Measurements from ENCODE around the gene MAP3K5. TPM values are rescaled to one million over a fixed set of nuclear protein-coding genes. Genes with fewer than 3 reads are reported as not detected.
"Not testable (repeated sequence)": the region's sequence is repeated elsewhere in the genome, so short reads cannot be mapped to it uniquely, and the experiment has no call there.

MAP3K5 gene
- total RNA-seq, 1 experiment from 2014 or later = 2.0 TPM

GRCh38 chr6:136721467-136721866 is 70.8 kb downstream of the MAP3K5 start:
- DNase-seq (ENCODE audit: low spot score) = no peak

DNA sequence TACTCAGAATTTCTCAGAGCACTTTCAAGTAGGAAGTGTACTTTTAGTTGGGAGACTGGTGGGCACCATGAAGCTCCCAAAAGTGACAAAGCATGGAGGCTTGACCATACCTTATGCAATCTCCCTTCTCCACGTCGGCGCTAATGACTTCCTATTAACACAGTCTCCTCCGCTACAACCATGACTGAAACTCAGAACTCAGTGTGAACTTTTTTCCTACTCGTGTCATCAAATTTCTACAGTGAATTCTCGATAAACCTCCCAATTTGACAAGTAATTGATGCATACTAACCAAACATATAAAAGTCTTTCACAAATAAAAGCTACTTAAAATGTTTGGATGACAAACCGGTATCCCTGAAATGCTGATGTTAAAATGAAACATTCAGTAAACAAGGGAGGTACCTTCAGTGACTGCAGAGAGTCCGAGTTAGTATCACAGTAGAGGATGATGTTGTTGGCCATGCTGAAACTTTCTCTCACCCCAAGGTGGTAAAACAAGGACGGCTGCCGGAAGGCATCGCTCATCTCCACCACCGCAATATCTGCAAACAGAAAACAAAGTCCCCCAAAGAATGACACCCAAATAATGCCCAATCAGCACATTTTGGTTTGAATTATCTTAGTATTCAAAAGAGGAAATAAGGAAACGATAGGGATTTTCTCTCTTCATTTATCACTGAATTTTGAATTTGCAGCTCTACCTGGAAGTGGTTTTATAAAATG is 72.1 kb downstream of the MAP3K5 start:
- no peak for DNase-seq (ENCODE audit: low spot score)

DNA sequence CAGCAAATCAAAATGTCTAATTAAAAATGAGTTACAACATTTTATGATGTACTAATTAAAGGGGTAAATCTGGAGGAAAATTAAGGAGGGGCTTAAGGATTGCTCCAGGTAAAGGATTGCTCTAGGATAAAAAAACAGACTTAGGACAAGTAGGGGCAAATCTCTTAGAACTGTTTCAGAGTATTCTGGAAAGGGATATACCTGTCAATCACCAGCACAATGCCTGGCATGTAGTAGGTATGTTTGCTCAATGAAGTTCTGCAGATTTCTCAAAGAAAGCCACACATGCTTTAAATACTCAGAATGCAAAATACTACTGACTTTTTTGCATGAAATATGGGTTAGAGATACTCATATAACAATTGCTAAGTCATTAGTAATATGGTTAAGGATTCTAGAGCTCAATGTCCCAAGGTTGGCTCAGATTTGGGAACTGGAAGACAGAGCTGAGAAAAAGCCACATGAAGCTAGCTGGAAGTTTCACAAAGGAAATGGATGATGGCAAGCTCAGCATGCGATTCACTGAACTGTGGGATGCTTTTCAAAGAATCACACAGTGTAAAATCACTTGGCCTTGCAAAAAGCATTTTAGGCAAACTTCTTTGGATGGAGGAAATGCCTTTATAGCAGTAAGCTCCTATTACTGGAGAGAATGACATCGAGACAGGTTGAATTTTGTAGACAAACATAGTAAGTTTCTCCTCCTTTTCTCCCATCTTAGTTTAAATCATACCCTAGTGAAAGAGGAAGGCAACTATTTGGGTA is 72.8 kb downstream of the MAP3K5 start:
- no peak for DNase-seq (ENCODE audit: low spot score)

DNA sequence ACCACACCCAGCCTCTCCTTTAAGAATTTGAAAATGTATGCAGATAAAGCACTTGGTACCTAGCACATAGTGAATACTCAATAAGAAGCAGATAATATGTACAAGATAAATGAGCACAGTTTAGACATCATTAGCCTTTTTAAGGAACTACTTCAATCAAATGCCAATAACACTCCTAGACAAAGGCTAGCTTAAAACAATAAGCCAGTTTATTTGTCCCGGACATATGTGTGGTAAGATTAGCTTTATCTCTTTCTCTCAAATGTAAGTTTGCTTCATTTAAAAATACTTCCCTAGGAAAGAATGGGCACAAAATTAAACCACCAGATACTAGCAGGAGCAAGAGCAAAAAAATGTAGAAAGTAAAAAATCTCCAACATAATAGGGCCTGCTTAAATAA is 73.8 kb downstream of the MAP3K5 start:
- DNase-seq (ENCODE audit: low spot score) = no peak

DNA sequence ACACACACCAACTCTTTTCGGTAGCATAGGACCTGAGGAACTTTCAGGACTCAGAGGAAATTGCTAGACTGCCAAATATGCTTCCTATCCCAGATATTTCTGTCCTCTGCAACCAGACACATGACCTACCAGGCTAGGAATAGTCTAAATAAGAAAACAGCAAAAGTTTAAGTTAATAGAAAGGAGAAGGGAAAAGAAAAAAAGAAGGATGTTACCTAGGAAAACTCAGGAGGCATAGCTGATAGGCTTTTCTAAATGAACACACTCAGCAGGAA is 74.6 kb downstream of the MAP3K5 start:
- no peak for DNase-seq (ENCODE audit: low spot score)

DNA sequence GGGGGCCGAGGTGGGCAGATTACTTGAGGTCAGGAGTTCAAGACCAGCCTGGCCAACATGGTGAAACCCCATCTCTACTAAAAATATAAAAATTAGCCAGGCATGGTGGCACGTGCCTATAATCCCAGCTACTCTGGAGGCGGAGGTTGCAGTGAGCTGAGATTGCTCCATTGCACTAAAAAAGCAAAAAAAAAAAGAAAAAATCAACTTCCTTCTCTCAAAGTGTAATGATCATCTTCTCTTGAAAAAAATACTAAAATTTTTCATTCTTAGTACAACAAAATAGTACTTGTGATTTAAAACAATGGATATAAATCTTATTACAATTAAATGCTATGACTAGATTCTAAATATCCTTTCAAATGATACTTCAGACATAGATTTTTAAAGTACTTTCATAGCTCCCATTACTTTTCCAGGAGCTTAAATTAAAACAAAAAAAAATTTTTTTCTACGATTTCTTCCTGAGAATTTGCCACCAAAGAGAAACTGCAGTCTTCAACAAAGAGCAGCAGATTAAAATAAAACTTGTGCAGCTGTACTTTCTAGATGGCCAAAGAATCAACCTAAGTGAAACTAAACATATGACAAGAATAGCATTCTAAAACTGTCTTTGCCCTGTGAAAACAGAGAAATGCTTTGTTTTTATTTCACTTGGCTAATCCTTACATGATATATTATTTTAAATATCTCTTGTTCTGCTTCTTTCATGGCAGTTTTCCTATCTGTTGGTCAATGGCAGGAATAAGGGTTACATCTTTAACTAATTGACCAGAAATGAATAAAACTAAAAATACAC is 75.2 kb downstream of the MAP3K5 start:
- DNase-seq (ENCODE audit: low spot score) = no peak

GRCh38 chr6:136712642-136713041 is 79.6 kb downstream of the MAP3K5 start:
- not testable (repeated sequence) for DNase-seq (ENCODE audit: low spot score)

- DNase-seq (ENCODE audit: low spot score) = no peak
These were observed 80.6 kb downstream of the MAP3K5 start for GRCh38 chr6:136711644-136712043.

- DNase-seq (ENCODE audit: low spot score) = no peak
These were observed 81.3 kb downstream of the MAP3K5 start for GRCh38 chr6:136710877-136711552.

- no peak for DNase-seq (ENCODE audit: low spot score)
These were observed 82.8 kb downstream of the MAP3K5 start for GRCh38 chr6:136709429-136709828.

- DNase-seq (ENCODE audit: low spot score) = no peak
These were observed 85.8 kb downstream of the MAP3K5 start for GRCh38 chr6:136706430-136706829.

GRCh38 chr6:136703331-136703865 is 88.9 kb downstream of the MAP3K5 start:
- DNase-seq (ENCODE audit: low spot score) = no peak

- DNase-seq (ENCODE audit: low spot score) = no peak
These were observed 91.2 kb downstream of the MAP3K5 start for GRCh38 chr6:136701045-136701444.

- DNase-seq (ENCODE audit: low spot score) = no peak
These were observed 92.9 kb downstream of the MAP3K5 start for GRCh38 chr6:136699358-136699757.

GRCh38 chr6:136696783-136697364 is 95.4 kb downstream of the MAP3K5 start:
- no peak for DNase-seq (ENCODE audit: low spot score)

- no peak for DNase-seq (ENCODE audit: low spot score)
These were observed 96.0 kb downstream of the MAP3K5 start for GRCh38 chr6:136696238-136696637.

DNA sequence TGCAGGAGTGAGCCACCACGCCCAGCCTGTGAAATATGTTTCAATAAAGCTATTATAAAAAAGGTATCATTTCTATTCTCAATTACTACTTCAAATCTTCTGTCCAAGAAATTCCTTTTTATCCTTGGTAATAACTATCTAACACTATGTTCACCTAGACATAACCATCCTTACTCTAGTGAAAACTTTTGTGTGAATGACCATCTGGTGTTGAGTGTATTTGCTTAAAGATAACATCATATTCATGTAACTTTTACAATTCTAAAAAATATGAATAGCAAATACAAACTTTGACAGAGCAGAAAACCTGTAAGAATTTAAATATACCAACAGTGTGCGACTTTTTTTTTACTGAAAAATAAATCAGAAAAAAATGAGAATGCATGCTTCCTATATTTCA is 96.9 kb downstream of the MAP3K5 start:
- no peak for DNase-seq (ENCODE audit: low spot score)

DNA sequence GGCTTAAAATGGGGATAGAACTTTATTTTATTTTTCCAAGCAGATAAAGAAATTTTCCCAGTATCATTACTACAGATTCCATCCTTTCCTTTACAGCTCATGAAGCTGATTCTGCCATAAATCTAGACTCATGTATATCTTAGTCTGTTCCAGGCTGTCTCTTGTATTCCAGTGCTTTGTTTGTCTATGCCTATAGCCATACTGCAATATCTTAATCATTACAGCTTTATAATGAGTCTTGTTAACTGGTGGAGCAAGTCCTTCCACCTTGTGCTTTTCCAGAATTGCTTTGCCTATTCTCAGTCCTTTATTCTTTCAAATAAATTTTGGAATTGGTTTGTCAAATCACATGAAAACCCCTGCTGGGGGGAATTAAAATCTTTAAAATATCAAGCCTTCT is 99.2 kb downstream of the MAP3K5 start:
- DNase-seq (ENCODE audit: low spot score) = no peak

DNA sequence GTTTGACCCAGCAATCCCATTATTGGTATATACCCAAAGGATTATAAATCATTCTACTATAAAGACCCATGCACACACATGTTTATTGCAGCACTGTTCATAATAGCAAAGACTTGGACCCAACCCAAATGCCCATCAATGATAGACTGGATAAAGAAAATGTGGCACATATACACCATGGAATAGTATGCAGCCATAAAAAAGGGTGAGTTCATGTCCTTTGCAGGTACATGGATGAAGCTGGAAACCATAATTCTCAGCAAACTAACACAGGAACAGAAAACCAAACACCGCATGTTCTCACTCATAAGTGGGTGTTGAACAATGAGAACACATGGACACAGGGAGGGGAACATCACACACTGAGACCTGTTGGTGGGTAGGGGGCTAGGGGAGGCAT is 104.4 kb downstream of the MAP3K5 start:
- not testable (repeated sequence) for DNase-seq (ENCODE audit: low spot score)

GRCh38 chr6:136685540-136686108 is 106.7 kb downstream of the MAP3K5 start:
- DNase-seq (ENCODE audit: low spot score) = no peak

GRCh38 chr6:136684466-136684865 is 107.8 kb downstream of the MAP3K5 start:
- DNase-seq (ENCODE audit: low spot score) = no peak

All from A172 (cell line).